HEK293 (cell line): ENCODE results near the gene TRAF4.
"Not testable (repeated sequence)": the region's sequence is repeated elsewhere in the genome, so short reads cannot be mapped to it uniquely, and the experiment has no call there.

Source experiments
- CTCF ChIA-PET: fragments of 350-600 bp; formaldehyde crosslinking; extraction: SDS; loops from one replicate; lab custom pipeline; 2021; ENCODE audit warnings: antibody characterized with exemption; lab: Yijun Ruan, JAX
- POLR2A ChIA-PET: fragments of 300-600 bp; formaldehyde crosslinking; extraction: SDS; loops from one replicate; lab custom pipeline; 2020; ENCODE audit warnings: antibody characterized with exemption, inconsistent platforms; lab: Yijun Ruan, JAX
- H3K27ac ChIP-seq: fragments of 200-500 bp; sonication (Bioruptor generic); 2 replicates; pipeline ENCODE4 v1.5.1; 2014; ENCODE audit warnings: low read depth, low read length, control low read depth, inconsistent platforms; ENCODE audit errors: extremely low read depth
- H3K36me3 ChIP-seq, 2 experiments: fragments of 200-500 bp in 1 of 2; sonication (Bioruptor generic) in 1 of 2; 1 replicate in 1 of 2; 2 replicates in 1 of 2; pipeline ENCODE4 v1.5.1; 2014 to 2017; ENCODE audit warnings: inconsistent platforms in 2 of 2, low read length in 2 of 2; ENCODE audit not compliant: control insufficient read depth in 2 of 2, insufficient read depth in 1 of 2
- H3K4me1 ChIP-seq: fragments of 200-500 bp; sonication (Bioruptor generic); 2 replicates; pipeline ENCODE4 v1.5.1; 2014; ENCODE audit warnings: mild to moderate bottlenecking, low read length, inconsistent platforms; ENCODE audit not compliant: control insufficient read depth, insufficient read depth
- H3K4me3 ChIP-seq: 2 replicates; pipeline ENCODE4 v1.5.1; 2011; ENCODE audit warnings: low read depth, mild to moderate bottlenecking, control low read depth, low read length, moderate library complexity
- H3K9me3 ChIP-seq: fragments of 200-500 bp; sonication (Bioruptor generic); 2 replicates; pipeline ENCODE4 v1.5.1; 2014; ENCODE audit warnings: low read depth, low read length, inconsistent platforms; ENCODE audit not compliant: control insufficient read depth, insufficient read depth
- AEBP2 ChIP-seq: fragments of 450-650 bp; formaldehyde crosslinking; IDR thresholded peaks from 2 replicates; pipeline ENCODE4 v1.5.1; 2016; ENCODE audit warnings: missing biosample characterization, missing genetic modification characterization, borderline replicate concordance
- REST ChIP-seq: fragments of 450-650 bp; formaldehyde crosslinking; IDR thresholded peaks from 2 replicates; pipeline ENCODE4 v1.5.1; 2016; ENCODE audit warnings: missing biosample characterization, missing genetic modification characterization
- ZBTB11 ChIP-seq: fragments of 450-650 bp; formaldehyde crosslinking; conservative IDR thresholded peaks from 2 replicates; pipeline ENCODE4 v1.5.1; 2016; ENCODE audit warnings: low read depth, missing biosample characterization, missing genetic modification characterization
- ZBTB21 ChIP-seq: fragments of 450-650 bp; formaldehyde crosslinking; IDR thresholded peaks from 2 replicates; pipeline ENCODE4 v1.5.1; 2017; ENCODE audit warnings: missing biosample characterization, missing genetic modification characterization
- ZBTB8A ChIP-seq: fragments of 450-650 bp; formaldehyde crosslinking; IDR thresholded peaks from 2 replicates; pipeline ENCODE4 v1.5.1; 2016; ENCODE audit warnings: missing biosample characterization, missing genetic modification characterization
- ZNF140 ChIP-seq: fragments of 450-650 bp; formaldehyde crosslinking; IDR thresholded peaks from 2 replicates; pipeline ENCODE4 v1.5.1; 2016; ENCODE audit warnings: missing biosample characterization, missing genetic modification characterization
- ZNF202 ChIP-seq: fragments of 450-650 bp; formaldehyde crosslinking; IDR thresholded peaks from 2 replicates; pipeline ENCODE4 v1.5.1; 2016; ENCODE audit warnings: missing biosample characterization, missing genetic modification characterization, borderline replicate concordance
- ZNF266 ChIP-seq: fragments of 450-650 bp; formaldehyde crosslinking; IDR thresholded peaks from 2 replicates; pipeline ENCODE4 v1.5.1; 2016; ENCODE audit warnings: missing biosample characterization, missing genetic modification characterization, low read depth
- ZNF292 ChIP-seq: fragments of 450-650 bp; formaldehyde crosslinking; IDR thresholded peaks from 2 replicates; pipeline ENCODE4 v1.5.1; 2016; ENCODE audit warnings: low read depth, missing biosample characterization, missing genetic modification characterization, borderline replicate concordance
- ZNF394 ChIP-seq: fragments of 450-650 bp; formaldehyde crosslinking; IDR thresholded peaks from 2 replicates; pipeline ENCODE4 v1.5.1; 2016; ENCODE audit warnings: missing biosample characterization, missing genetic modification characterization, mild to moderate bottlenecking, moderate library complexity, borderline replicate concordance
- ZNF426 ChIP-seq: fragments of 450-650 bp; formaldehyde crosslinking; IDR thresholded peaks from 2 replicates; pipeline ENCODE4 v1.5.1; 2017; ENCODE audit warnings: missing biosample characterization, missing genetic modification characterization, mild to moderate bottlenecking, inconsistent platforms, moderate library complexity
- ZNF433 ChIP-seq: fragments of 450-650 bp; formaldehyde crosslinking; IDR thresholded peaks from 2 replicates; pipeline ENCODE4 v1.5.1; 2016; ENCODE audit warnings: missing biosample characterization, missing genetic modification characterization, low read depth
- ZNF518A ChIP-seq: fragments of 450-650 bp; formaldehyde crosslinking; conservative IDR thresholded peaks from 2 replicates; pipeline ENCODE4 v1.5.1; 2016; ENCODE audit warnings: low read depth, missing biosample characterization, missing genetic modification characterization
- ZNF529 ChIP-seq: fragments of 450-650 bp; formaldehyde crosslinking; IDR thresholded peaks from 2 replicates; pipeline ENCODE4 v1.5.1; 2017; ENCODE audit warnings: missing genetic modification characterization, missing biosample characterization; ENCODE audit not compliant: insufficient replicate concordance
- ZNF530 ChIP-seq: fragments of 450-650 bp; formaldehyde crosslinking; IDR thresholded peaks from 2 replicates; pipeline ENCODE4 v1.5.1; 2016; ENCODE audit warnings: low read depth, missing biosample characterization, missing genetic modification characterization
- ZNF555 ChIP-seq: fragments of 450-650 bp; formaldehyde crosslinking; conservative IDR thresholded peaks from 2 replicates; pipeline ENCODE4 v1.5.1; 2017; ENCODE audit warnings: missing biosample characterization, mild to moderate bottlenecking, missing genetic modification characterization, inconsistent platforms
- ZNF623 ChIP-seq: fragments of 450-650 bp; formaldehyde crosslinking; IDR thresholded peaks from 2 replicates; pipeline ENCODE4 v1.5.1; 2016; ENCODE audit warnings: missing biosample characterization, missing genetic modification characterization
- ZNF629 ChIP-seq: fragments of 450-650 bp; formaldehyde crosslinking; IDR thresholded peaks from 2 replicates; pipeline ENCODE4 v1.5.1; 2017; ENCODE audit warnings: missing biosample characterization, missing genetic modification characterization
- ZNF639 ChIP-seq: fragments of 450-650 bp; formaldehyde crosslinking; IDR thresholded peaks from 2 replicates; pipeline ENCODE4 v1.5.1; 2016; ENCODE audit warnings: missing biosample characterization, missing genetic modification characterization
- ZNF654 ChIP-seq: fragments of 450-650 bp; formaldehyde crosslinking; IDR thresholded peaks from 2 replicates; pipeline ENCODE4 v1.5.1; 2016; ENCODE audit warnings: low read depth, missing biosample characterization, missing genetic modification characterization
- ZNF791 ChIP-seq: fragments of 450-650 bp; formaldehyde crosslinking; IDR thresholded peaks from 2 replicates; pipeline ENCODE4 v1.5.1; 2016; ENCODE audit warnings: missing biosample characterization, missing genetic modification characterization

Gene TRAF4

GRCh38 chr17:28779601-28780000 lies 35.8 kb downstream of the TRAF4 start:
- not testable (repeated sequence) for H3K9me3 ChIP-seq, H3K27ac ChIP-seq, H3K4me1 ChIP-seq, H3K4me3 ChIP-seq
- ChIA-PET CTCF (interaction anchor here (1.0 to 9.7 kb wide), 2 partner anchors 15 to 50 kb away, joined by 3 to 62 read pairs; no protein-coding TSS in a partner anchor), POLR2A (interaction anchor here (0.7 kb wide), 1 partner anchor 62 kb away, joined by 3 read pairs; no protein-coding TSS in a partner anchor)
- peaks cover 7 to 12% of the 10 kb centered on the region in 2 experiments for H3K36me3 ChIP-seq
- TF ChIP-seq ZNF654 (peak; percentile 40), ZBTB21 (tag by site-specific recombination) (0 out of 2 replicates have a peak, but pooled peaks have one; percentile 34), ZNF530 (tag by site-specific recombination) (0 out of 2 replicates have a peak, but pooled peaks have one; percentile 12), ZNF202 (peak; percentile 74; the same call in 1 of the 2 replicates), ZNF639 (tag by site-specific recombination) (peak; percentile 60; the same call in 1 of the 2 replicates), ZNF266 (peak; percentile 71; the same call in 1 of the 2 replicates), ZNF623 (tag by site-specific recombination) (peak; percentile 70), ZNF433 (tag by site-specific recombination) (peak; percentile 67), ZNF292 (tag by site-specific recombination) (0 out of 2 replicates have a peak, but pooled peaks have one; percentile 27), REST (tag by site-specific recombination) (0 out of 2 replicates have a peak, but pooled peaks have one; percentile 50), ZNF791 (tag by site-specific recombination) (peak; percentile 78), ZNF518A (tag by site-specific recombination) (peak; percentile 90), AEBP2 (tag by site-specific recombination) (0 out of 2 replicates have a peak, but pooled peaks have one; percentile 14), ZBTB11 (tag by site-specific recombination) (peak; percentile 62; the same call in 1 of the 2 replicates), ZNF426 (tag by site-specific recombination) (peak; percentile 80), ZNF140 (tag by site-specific recombination) (peak; percentile 68), ZBTB8A (peak; percentile 65), ZNF555 (tag by site-specific recombination) (peak; percentile 77), ZNF529 (tag by site-specific recombination) (peak; percentile 37), ZNF394 (tag by site-specific recombination) (peak; percentile 94), ZNF629 (tag by site-specific recombination) (peak; percentile 29; the same call in 1 of the 2 replicates)
